ENCODE data around the gene FAIM2. TPM values are rescaled to one million over a fixed set of nuclear protein-coding genes. Genes with fewer than 3 reads are reported as not detected.

The FAIM2 gene
- total RNA-seq, 1 donor from 2014 or later = 1.6 TPM

DNA sequence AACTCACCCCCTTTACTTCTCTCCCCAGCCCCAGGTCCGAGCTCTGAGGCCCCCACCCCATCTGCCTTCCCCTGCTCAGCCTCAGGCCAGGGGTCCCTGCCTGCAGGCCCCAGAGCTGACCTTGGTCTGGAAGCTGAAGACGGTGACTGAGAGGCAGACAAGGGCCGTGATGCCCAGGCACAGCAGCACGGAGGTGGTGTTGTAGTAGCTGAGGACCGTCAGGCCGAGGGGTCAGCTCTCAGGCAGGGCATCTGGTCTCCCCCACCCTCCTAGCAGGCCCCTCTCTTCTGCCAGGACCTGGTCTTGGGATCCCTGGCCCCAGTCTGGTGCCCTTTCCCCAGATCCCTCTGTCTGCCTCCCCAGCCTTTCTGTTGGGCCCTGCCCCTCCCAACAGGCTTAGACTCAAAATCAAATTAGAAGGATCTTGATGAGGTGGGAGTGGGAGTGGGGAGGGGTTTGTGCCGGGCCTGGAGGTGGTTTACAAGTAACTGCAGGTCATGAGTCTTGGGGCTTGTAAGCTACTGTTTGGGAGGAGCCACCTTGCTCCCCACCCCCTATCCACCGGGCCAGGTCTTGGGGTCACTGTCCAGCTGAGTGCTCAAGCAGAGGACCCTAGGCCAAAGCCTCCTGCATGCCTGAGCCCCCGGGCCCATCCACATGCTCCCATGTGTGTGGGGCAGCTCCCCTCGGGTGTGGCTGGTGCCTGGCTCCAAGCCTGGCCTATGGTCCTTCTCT is 14.2 kb downstream of the FAIM2 start:
- TF ChIP-seq, protein P1, sequence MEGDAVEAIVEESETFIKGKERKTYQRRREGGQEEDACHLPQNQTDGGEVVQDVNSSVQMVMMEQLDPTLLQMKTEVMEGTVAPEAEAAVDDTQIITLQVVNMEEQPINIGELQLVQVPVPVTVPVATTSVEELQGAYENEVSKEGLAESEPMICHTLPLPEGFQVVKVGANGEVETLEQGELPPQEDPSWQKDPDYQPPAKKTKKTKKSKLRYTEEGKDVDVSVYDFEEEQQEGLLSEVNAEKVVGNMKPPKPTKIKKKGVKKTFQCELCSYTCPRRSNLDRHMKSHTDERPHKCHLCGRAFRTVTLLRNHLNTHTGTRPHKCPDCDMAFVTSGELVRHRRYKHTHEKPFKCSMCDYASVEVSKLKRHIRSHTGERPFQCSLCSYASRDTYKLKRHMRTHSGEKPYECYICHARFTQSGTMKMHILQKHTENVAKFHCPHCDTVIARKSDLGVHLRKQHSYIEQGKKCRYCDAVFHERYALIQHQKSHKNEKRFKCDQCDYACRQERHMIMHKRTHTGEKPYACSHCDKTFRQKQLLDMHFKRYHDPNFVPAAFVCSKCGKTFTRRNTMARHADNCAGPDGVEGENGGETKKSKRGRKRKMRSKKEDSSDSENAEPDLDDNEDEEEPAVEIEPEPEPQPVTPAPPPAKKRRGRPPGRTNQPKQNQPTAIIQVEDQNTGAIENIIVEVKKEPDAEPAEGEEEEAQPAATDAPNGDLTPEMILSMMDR (conservative IDR thresholded peaks at IDR 0.05) = no peak
- Mint-ChIP-seq H3K9me3 (no peaks in the 10 kb centered on the region), H3K27ac (ENCODE audit: unreplicated experiment) (no peak overlapping the region), H3K36me3 (ENCODE audit: low read depth) (no peaks in the 10 kb centered on the region), H3K27me3 (ENCODE audit: low read depth) (peaks cover 17% of the 10 kb centered on the region), H3K4me1 (peaks cover 8% of the 10 kb centered on the region), H3K4me3 (no peak overlapping the region)
- no peak for DNase-seq (ENCODE audit: low read depth, low spot score)

DNA sequence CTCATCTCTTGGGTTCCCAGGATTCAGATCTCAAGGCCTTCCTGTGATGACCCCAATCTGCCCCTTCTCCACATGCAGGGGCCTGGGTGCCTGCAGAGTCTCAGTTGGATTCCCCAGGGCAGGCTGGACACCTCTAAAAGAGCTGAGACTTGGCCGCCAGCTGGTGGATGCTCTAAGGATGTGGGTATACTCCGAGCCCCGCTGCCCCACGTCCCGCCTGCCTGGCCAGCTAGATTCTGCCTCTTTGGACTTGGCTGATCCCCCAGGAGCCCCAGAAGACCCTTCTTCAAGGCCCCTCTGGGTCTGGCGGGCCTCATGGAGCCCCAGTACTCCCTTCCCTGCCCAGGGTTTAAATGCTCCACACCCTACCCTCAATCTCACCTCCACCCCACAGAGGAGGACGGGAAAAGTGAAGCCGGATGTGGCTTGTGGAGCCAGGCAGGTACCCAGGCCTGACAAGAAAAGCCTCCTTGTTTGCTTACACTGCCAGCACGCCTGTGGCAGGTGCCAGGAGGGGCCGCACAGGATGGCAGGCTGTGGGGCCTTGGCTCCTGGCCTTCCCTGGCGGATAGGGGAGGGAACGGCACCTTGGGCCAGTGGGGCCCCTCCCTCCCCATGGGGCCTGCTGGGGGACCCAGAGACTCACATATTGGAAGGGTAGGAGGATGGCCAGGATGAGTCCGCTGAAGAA is 15.1 kb downstream of the FAIM2 start:
- H3K27ac Mint-ChIP-seq (ENCODE audit: unreplicated experiment) = no peak overlapping the region
- peaks cover 18% of the 10 kb centered on the region for H3K27me3 Mint-ChIP-seq (ENCODE audit: low read depth)
- TF ChIP-seq, protein P1 (conservative IDR thresholded peaks at IDR 0.05) = no peak
- H3K36me3 Mint-ChIP-seq (ENCODE audit: low read depth) = no peaks in the 10 kb centered on the region
- H3K9me3 Mint-ChIP-seq = no peaks in the 10 kb centered on the region
- no peak for DNase-seq (ENCODE audit: low read depth, low spot score)
- peaks cover 6% of the 10 kb centered on the region for H3K4me1 Mint-ChIP-seq
- H3K4me3 Mint-ChIP-seq = no peak overlapping the region

DNA sequence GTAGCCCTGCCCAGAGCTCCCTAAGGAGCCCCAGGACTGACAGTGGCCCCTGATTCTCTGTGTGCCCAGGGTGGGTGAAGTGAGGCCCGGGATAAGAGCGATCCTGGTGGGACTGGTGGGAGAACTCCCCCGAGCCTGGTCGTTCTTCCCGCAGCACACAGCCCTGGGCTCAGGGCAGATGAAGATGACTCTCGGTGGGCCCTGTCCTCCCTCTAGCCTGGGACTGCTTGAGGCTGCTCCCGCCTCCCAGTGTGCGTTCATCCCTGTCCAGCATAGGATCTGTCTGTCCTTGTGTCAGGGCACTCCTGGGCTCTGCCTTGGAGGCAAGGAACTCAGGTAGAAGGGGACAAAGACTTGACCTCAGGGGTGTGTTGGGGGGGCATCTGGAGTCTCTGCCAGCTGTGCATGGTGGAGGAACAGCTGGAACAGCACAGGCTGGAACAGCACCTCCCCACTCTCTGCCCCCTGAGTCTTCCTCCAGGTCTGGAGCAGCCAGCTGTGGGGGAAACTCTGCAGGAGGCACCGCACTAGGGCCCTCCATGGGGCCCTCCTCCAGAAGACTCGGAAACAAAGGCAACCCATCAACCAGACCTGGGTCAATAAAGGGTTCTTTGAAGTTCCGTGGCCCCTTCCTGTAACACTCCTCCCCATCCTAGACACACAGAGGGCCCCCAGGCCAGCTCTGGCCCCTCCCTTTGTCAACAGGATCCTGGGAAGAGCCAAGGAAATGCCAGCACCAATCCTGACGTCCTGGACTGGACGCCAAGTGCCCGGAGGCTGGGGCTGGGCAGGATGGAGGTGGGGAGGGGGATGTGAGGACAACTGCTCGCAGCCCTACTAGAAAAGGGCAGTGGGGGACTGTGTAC is 15.9 kb downstream of the FAIM2 start:
- TF ChIP-seq, protein P1 (conservative IDR thresholded peaks at IDR 0.05) = no peak
- Mint-ChIP-seq H3K27me3 (ENCODE audit: low read depth) (peaks cover 16% of the 10 kb centered on the region), H3K36me3 (ENCODE audit: low read depth) (no peaks in the 10 kb centered on the region), H3K4me3 (no peak overlapping the region), H3K27ac (ENCODE audit: unreplicated experiment) (no peak overlapping the region), H3K4me1 (peaks cover 14% of the 10 kb centered on the region), H3K9me3 (no peaks in the 10 kb centered on the region)
- DNase-seq (ENCODE audit: low read depth, low spot score) = no peak

DNA sequence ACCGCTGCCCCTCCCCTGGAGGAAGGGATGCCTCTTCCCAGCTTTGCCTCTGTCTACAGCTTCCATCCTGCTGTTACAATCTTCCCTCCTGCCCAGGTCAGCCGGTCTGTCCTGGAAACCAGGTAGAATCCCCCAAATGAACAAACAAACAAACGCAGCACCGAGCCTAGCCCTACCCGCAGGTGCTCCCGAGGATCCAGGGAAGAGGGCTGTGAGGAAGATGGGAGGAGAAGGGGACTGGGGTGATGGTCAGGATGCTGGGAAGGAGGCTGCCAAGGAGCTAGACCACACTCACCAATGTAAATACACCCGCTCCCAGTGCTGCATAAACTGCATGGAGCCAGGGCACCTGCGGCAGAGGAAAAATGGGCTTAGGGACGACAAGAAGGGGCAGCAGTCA is 16.6 kb downstream of the FAIM2 start:
- peaks cover 18% of the 10 kb centered on the region for H3K4me1 Mint-ChIP-seq
- no peak overlapping the region for H3K27ac Mint-ChIP-seq (ENCODE audit: unreplicated experiment)
- peaks cover 10% of the 10 kb centered on the region for H3K27me3 Mint-ChIP-seq (ENCODE audit: low read depth)
- TF ChIP-seq, protein P1 (conservative IDR thresholded peaks at IDR 0.05) = no peak
- H3K4me3 Mint-ChIP-seq = no peak overlapping the region
- no peaks in the 10 kb centered on the region for H3K36me3 Mint-ChIP-seq (ENCODE audit: low read depth)
- no peak for DNase-seq (ENCODE audit: low read depth, low spot score)
- no peaks in the 10 kb centered on the region for H3K9me3 Mint-ChIP-seq

DNA sequence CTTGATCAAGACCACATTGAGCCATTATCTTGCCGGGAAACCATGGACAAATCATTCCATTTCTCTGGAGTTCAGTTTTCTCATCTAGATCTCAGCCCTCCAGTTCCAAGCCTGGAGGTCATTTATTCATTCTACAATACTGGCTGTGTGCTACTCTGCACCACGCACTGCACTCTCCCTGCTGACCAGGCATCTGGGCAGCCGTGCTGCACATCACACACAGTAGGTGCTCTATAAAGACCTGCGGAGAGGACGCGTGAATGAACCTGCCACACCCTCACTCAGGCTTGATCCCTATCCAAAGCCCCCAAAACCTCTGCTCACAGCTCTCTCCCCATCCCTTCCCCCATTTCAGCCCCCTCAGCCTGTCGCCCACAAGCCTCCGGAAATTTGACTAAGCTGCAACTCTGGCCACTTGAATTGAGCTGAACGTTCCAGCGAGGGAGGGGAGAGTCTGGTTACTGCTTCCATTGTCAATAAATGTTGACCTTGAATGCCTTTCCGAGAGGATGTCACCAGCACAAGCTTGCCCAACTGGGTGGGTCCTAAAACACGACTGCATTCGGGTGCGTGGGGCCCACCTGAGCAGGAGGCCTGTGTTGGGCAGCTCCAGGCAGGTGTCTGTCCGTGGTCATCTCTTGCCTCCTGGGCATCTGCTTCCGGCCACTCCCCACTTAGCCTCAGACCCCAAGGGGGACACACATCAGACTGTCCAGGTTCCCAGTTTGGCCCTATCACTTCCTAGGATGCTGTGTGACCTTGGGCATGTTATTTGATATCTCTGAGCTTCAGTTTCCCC is 17.8 kb downstream of the FAIM2 start:
- Mint-ChIP-seq H3K4me1 (peaks cover 18% of the 10 kb centered on the region), H3K27ac (ENCODE audit: unreplicated experiment) (no peak overlapping the region), H3K4me3 (no peak overlapping the region), H3K36me3 (ENCODE audit: low read depth) (no peaks in the 10 kb centered on the region), H3K9me3 (no peaks in the 10 kb centered on the region), H3K27me3 (ENCODE audit: low read depth) (peaks cover 8% of the 10 kb centered on the region)
- no peak for DNase-seq (ENCODE audit: low read depth, low spot score)
- TF ChIP-seq, protein P1 (conservative IDR thresholded peaks at IDR 0.05) = no peak

All from neural crest cell (in vitro differentiated cells).